GM19467 (cell line): Measurements from ENCODE around the gene CCL17.
A peak's percentile ranks its signal among the peaks of the same experiment; 100 is the strongest.

Experiments used
- ATAC-seq: cut with Tn5 transposase; IDR thresholded peaks from one replicate; pipeline ENCODE4 v1.9.1; 2021; ENCODE audit warnings: mild to moderate bottlenecking, moderate library complexity; ENCODE audit not compliant: unreplicated experiment

The CCL17 gene

GRCh38 chr16:57377080-57377841 lies 27.3 kb upstream of the CCL17 start:
- ATAC-seq, result peak; percentile 59

- ATAC-seq, result no peak
Measured at GRCh38 chr16:57379579-57379978, 25.0 kb upstream of the CCL17 start.

- ATAC-seq, result no peak
Measured at GRCh38 chr16:57380671-57381462, 23.7 kb upstream of the CCL17 start.

DNA sequence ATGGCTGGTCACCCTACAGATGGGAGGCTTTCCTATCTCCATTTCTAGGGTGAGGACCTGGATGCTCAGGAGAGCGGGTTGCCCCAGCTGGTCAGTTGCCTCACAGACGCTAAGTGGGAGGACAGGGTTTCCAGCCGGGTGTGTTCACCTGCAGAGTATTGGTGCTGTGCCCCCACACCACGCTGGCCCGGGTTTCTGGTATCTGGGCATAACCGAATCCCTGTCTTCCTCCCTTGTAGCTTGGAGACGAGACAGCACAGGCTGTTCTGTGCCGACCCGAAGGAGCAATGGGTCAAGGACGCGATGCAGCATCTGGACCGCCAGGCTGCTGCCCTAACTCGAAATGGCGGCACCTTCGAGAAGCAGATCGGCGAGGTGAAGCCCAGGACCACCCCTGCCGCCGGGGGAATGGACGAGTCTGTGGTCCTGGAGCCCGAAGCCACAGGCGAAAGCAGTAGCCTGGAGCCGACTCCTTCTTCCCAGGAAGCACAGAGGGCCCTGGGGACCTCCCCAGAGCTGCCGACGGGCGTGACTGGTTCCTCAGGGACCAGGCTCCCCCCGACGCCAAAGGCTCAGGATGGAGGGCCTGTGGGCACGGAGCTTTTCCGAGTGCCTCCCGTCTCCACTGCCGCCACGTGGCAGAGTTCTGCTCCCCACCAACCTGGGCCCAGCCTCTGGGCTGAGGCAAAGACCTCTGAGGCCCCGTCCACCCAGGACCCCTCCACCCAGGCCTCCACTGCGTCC lies 22.6 kb upstream of the CCL17 start:
- ATAC-seq, result no peak

- no peak for ATAC-seq
Measured at GRCh38 chr16:57382535-57383275, 21.9 kb upstream of the CCL17 start.

GRCh38 chr16:57383276-57384247 lies 21.0 kb upstream of the CCL17 start:
- ATAC-seq, result no peak

DNA sequence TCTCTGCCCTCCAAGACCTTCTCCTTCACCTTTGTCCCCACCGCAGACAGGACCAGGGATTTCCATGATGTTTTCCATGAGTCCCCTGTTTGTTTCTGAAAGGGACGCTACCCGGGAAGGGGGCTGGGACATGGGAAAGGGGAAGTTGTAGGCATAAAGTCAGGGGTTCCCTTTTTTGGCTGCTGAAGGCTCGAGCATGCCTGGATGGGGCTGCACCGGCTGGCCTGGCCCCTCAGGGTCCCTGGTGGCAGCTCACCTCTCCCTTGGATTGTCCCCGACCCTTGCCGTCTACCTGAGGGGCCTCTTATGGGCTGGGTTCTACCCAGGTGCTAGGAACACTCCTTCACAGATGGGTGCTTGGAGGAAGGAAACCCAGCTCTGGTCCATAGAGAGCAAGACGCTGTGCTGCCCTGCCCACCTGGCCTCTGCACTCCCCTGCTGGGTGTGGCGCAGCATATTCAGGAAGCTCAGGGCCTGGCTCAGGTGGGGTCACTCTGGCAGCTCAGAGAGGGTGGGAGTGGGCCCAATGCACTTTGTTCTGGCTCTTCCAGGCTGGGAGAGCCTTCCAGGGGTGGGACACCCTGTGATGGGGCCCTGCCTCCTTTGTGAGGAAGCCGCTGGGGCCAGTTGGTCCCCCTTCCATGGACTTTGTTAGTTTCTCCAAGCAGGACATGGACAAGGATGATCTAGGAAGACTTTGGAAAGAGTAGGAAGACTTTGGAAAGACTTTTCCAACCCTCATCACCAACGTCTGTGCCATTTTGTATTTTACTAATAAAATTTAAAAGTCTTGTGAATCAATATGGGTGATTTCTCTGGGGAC lies 20.1 kb upstream of the CCL17 start:
- no peak for ATAC-seq

GRCh38 chr16:57385083-57385482 lies 19.5 kb upstream of the CCL17 start:
- no peak for ATAC-seq

DNA sequence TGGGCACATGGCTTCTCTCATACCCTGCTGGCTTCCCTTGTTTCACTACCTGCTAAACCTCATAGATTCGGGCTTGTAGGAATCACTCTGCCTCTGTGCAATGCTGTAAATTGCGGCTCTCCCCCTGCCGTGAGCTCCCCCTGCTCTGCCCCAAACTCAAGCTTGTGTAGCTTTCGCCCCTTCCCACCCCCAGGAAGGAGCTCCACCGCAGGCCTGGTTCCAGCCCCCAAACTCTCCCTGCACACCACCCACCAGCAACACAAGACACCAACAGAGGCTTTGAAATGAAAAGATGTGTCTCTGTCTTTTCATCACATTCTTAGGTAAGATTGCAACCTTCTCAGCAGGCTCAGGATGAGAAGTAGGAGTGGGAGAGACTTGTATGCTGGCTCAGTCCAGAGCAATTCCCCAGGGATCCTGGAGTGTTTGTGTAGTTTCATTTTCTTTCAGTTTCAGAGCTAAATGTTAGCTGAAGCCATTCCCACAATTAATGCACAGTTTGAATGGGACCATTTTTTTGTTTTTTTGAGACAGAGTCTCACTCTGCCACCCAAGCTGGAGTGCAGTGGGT lies 18.1 kb upstream of the CCL17 start:
- ATAC-seq, result no peak

- ATAC-seq, result no peak
Measured at GRCh38 chr16:57387598-57388354, 16.8 kb upstream of the CCL17 start.

DNA sequence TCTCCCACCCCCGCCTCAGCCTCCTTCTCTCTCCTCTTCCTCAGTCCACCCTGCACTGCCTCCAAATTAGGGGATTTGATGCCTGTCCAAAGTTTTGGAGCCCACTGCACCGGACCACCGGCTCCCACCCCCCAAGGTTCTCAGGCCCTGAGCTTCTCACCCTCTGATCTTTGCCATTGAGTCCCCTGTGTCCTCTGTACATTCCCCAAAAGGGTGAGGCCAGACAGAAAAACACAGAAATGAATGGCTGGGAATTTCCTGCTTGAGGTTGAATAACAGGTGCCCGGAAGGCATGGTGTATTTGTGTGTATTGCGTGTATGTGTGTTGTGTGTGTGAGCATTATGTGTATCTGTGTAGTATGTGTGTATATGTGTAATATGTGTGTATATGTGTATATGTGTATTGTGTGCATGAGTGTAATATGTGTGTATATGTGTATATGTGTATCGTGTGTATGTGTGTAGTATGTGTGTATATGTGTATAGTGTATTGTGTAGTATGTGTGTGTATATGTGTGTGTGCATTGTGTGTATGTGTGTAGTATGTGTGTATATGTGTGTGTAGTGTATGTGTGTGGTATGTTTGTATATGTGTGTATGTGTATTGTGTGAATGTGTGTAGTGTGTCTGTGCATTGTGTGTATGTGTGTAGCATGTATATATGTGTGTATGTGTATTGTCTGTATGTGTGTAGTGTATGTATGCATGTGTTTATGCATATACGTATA lies 16.0 kb upstream of the CCL17 start:
- no peak for ATAC-seq

DNA sequence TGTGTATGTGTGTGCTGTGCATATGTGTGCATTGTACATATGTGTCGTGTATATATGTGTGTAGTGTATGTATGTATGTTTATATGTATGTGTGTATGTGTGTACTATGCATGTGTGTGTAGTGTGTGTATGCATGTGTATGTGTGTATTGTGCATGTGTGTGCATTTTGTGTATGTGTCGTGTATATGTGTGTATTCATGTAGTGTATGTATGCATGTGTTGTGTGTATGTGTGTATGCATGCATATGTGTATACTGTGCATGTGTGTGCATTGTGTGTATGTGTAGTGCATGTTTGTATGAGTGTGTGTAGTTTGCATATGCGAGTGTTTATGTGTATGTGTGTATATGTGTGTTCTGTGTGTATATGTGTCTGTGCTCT lies 15.5 kb upstream of the CCL17 start:
- ATAC-seq, result no peak

- no peak for ATAC-seq
Measured at GRCh38 chr16:57390636-57391295, 13.8 kb upstream of the CCL17 start.

GRCh38 chr16:57391300-57391699 lies 13.3 kb upstream of the CCL17 start:
- no peak for ATAC-seq

GRCh38 chr16:57391708-57392107 lies 12.9 kb upstream of the CCL17 start:
- no peak for ATAC-seq

- no peak for ATAC-seq
Measured at GRCh38 chr16:57392694-57393093, 11.9 kb upstream of the CCL17 start.

- ATAC-seq, result no peak
Measured at GRCh38 chr16:57394444-57394843, 10.1 kb upstream of the CCL17 start.
